HEK293T (cell line): ENCODE results near the gene SMARCA5.

Experiments
- CTCF ChIA-PET: fragments of 350-600 bp; formaldehyde crosslinking; extraction: SDS; loops from one replicate; lab custom pipeline; 2021; ENCODE audit warnings: antibody characterized with exemption, inconsistent platforms; lab: Yijun Ruan, JAX
- POLR2A ChIA-PET: fragments of 350-600 bp; formaldehyde crosslinking; extraction: SDS; loops from one replicate; lab custom pipeline; 2020; ENCODE audit warnings: antibody characterized with exemption, inconsistent platforms; lab: Yijun Ruan, JAX
- DNase-seq: peaks from one replicate; pipeline ENCODE4 v3.0.0; 2012; ENCODE audit warnings: mixed read lengths; ENCODE audit errors: extremely low spot score
- ARNT ChIP-seq: fragments of 450-650 bp; IDR thresholded peaks from 2 replicates; pipeline ENCODE4 v1.6.1; 2017; ENCODE audit warnings: mild to moderate bottlenecking
- BHLHE40 ChIP-seq: fragments of 450-650 bp; IDR thresholded peaks from 2 replicates; pipeline ENCODE4 v1.6.1; 2016; ENCODE audit warnings: mild to moderate bottlenecking, moderate library complexity, borderline replicate concordance
- CTBP1 ChIP-seq: fragments of 450-650 bp; IDR thresholded peaks from 2 replicates; pipeline ENCODE4 v1.6.1; 2016; ENCODE audit warnings: borderline replicate concordance
- ELF4 ChIP-seq: fragments of 450-650 bp; IDR thresholded peaks from 2 replicates; pipeline ENCODE4 v1.6.1; 2017; ENCODE audit warnings: antibody characterized with exemption
- FOXA1 ChIP-seq: fragments of 450-650 bp; IDR thresholded peaks from 2 replicates; pipeline ENCODE4 v1.6.1; 2016; ENCODE audit warnings: mild to moderate bottlenecking
- FOXK2 ChIP-seq: fragments of 450-650 bp; IDR thresholded peaks from 2 replicates; pipeline ENCODE4 v1.6.1; 2016; ENCODE audit warnings: mild to moderate bottlenecking
- FOXM1 ChIP-seq: fragments of 450-650 bp; IDR thresholded peaks from 2 replicates; pipeline ENCODE4 v1.6.1; 2017; ENCODE audit warnings: mild to moderate bottlenecking, borderline replicate concordance
- HDGF ChIP-seq: fragments of 450-650 bp; IDR thresholded peaks from 2 replicates; pipeline ENCODE4 v1.6.1; 2017; ENCODE audit warnings: antibody characterized with exemption, borderline replicate concordance
- L3MBTL2 ChIP-seq: fragments of 450-650 bp; conservative IDR thresholded peaks from 2 replicates; pipeline ENCODE4 v1.6.1; 2016; ENCODE audit warnings: mild to moderate bottlenecking
- LEF1 ChIP-seq: fragments of 450-650 bp; IDR thresholded peaks from 2 replicates; pipeline ENCODE4 v1.6.1; 2017; ENCODE audit warnings: mild to moderate bottlenecking, borderline replicate concordance
- NFRKB ChIP-seq: fragments of 450-650 bp; IDR thresholded peaks from 2 replicates; pipeline ENCODE4 v1.6.1; 2016; ENCODE audit warnings: mild to moderate bottlenecking, moderate library complexity
- PKNOX1 ChIP-seq: fragments of 450-650 bp; IDR thresholded peaks from 2 replicates; pipeline ENCODE4 v1.6.1; 2016
- SP1 ChIP-seq: fragments of 450-650 bp; IDR thresholded peaks from 2 replicates; pipeline ENCODE4 v1.6.1; 2017
- SUZ12 ChIP-seq: fragments of 450-650 bp; IDR thresholded peaks from 2 replicates; pipeline ENCODE4 v1.6.1; 2016; ENCODE audit warnings: mild to moderate bottlenecking
- TARDBP ChIP-seq: fragments of 450-650 bp; IDR thresholded peaks from 2 replicates; pipeline ENCODE4 v1.6.1; 2016
- ZNF384 ChIP-seq: fragments of 450-650 bp; IDR thresholded peaks from 2 replicates; pipeline ENCODE4 v1.6.1; 2016

SMARCA5 gene

GRCh38 chr4:143581331-143581946 lies 67.9 kb downstream of the SMARCA5 start:
- DNase-seq = no peak
- no peak for TF ChIP-seq SP1
- CTCF ChIA-PET = no interaction called here
- POLR2A ChIA-PET = no interaction called here

GRCh38 chr4:143585548-143585947 lies 72.0 kb downstream of the SMARCA5 start:
- TF ChIP-seq HDGF (no peak), FOXK2 (no peak), ELF4 (no peak)
- ChIA-PET POLR2A (no interaction called here), CTCF (no interaction called here)
- DNase-seq = no peak

- TF ChIP-seq NFRKB (no peak), FOXK2 (no peak), ARNT (no peak), HDGF (no peak), FOXA1 (no peak), L3MBTL2 (no peak), SP1 (no peak), ELF4 (no peak), ZNF384 (no peak), PKNOX1 (no peak), BHLHE40 (no peak), TARDBP (no peak), CTBP1 (no peak), LEF1 (no peak)
- CTCF ChIA-PET = interaction anchor here (0.6 kb wide), 1 partner anchor 615 kb away, joined by 3 read pairs; no protein-coding TSS in a partner anchor
- no peak for DNase-seq
- POLR2A ChIA-PET = no interaction called here
Observed at GRCh38 chr4:143586080-143586479, 72.6 kb downstream of the SMARCA5 start.

GRCh38 chr4:143587703-143588102 lies 74.2 kb downstream of the SMARCA5 start:
- POLR2A ChIA-PET = no interaction called here
- no peak for DNase-seq
- CTCF ChIA-PET = no interaction called here
- TF ChIP-seq SP1 (no peak), FOXM1 (no peak), ELF4 (no peak)

- CTCF ChIA-PET = no interaction called here
- TF ChIP-seq NFRKB (no peak), HDGF (no peak), TARDBP (no peak), ZNF384 (no peak), L3MBTL2 (no peak), FOXM1 (no peak), SP1 (no peak), LEF1 (no peak), BHLHE40 (no peak), ARNT (no peak), FOXA1 (no peak), CTBP1 (no peak), SUZ12 (no peak)
- DNase-seq = no peak
- POLR2A ChIA-PET = no interaction called here
Observed at GRCh38 chr4:143597276-143597675, 83.8 kb downstream of the SMARCA5 start.

- TF ChIP-seq FOXK2 (no peak), ELF4 (no peak), L3MBTL2 (no peak), ZNF384 (no peak), FOXM1 (no peak), LEF1 (no peak), TARDBP (no peak), CTBP1 (no peak), NFRKB (no peak)
- CTCF ChIA-PET = no interaction called here
- DNase-seq = no peak
- POLR2A ChIA-PET = no interaction called here
Observed at GRCh38 chr4:143598816-143599215, 85.3 kb downstream of the SMARCA5 start.

GRCh38 chr4:143599827-143600226 lies 86.3 kb downstream of the SMARCA5 start:
- no peak for TF ChIP-seq TARDBP
- no peak for TF ChIP-seq CTBP1
- no peak for TF ChIP-seq PKNOX1
- TF ChIP-seq SUZ12 = no peak
- no peak for TF ChIP-seq SP1
- TF ChIP-seq LEF1 = no peak
- no peak for TF ChIP-seq ARNT
- TF ChIP-seq BHLHE40 = no peak
- TF ChIP-seq L3MBTL2 = no peak
- no peak for TF ChIP-seq HDGF
- TF ChIP-seq FOXK2 = no peak
- TF ChIP-seq FOXM1 = no peak
- no peak for TF ChIP-seq NFRKB
- no peak for TF ChIP-seq ELF4
- no peak for TF ChIP-seq FOXA1
- TF ChIP-seq ZNF384 = no peak
- POLR2A ChIA-PET = no interaction called here
- DNase-seq = no peak
- CTCF ChIA-PET = no interaction called here
